IPS-18c (cell line): Measurements from ENCODE around the gene BUD13.
"Not testable (repeated sequence)": the region's sequence is repeated elsewhere in the genome, so short reads cannot be mapped to it uniquely, and the experiment has no call there.

Experiments used
- H3K4me3 ChIP-seq: 2 replicates; pipeline ENCODE4 v1.7.0; 2013; ENCODE audit warnings: low read depth, mild to moderate bottlenecking, low read length, moderate library complexity; ENCODE audit not compliant: insufficient read depth
- H3K9me3 ChIP-seq: one replicate; pipeline ENCODE4 v1.6.1; 2013; ENCODE audit warnings: mild to moderate bottlenecking, low read length, moderate library complexity; ENCODE audit not compliant: control insufficient read depth, insufficient read depth

The BUD13 gene

DNA sequence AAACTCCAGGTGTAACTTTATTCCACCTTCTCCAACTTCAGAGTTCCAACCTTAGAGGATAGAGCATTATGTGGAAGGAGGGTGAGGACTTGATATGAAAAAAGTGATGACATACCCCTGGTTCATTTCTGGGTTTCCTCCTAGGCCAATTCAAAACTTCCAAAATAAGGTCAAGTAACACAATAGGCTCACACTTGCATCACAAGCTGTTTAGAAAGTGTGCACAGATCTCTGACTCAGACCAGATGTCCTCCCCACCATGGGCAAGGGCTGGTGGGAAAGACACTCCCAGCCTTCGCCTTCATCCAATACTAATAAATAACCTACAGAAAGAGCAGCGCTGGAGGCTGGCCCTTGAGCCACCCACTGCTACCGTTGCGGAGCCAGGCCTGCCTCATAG lies 5.8 kb upstream of the BUD13 start:
- Histone ChIP-seq H3K9me3 (no peaks in the 10 kb centered on the region), H3K4me3 (no peak overlapping the region)

DNA sequence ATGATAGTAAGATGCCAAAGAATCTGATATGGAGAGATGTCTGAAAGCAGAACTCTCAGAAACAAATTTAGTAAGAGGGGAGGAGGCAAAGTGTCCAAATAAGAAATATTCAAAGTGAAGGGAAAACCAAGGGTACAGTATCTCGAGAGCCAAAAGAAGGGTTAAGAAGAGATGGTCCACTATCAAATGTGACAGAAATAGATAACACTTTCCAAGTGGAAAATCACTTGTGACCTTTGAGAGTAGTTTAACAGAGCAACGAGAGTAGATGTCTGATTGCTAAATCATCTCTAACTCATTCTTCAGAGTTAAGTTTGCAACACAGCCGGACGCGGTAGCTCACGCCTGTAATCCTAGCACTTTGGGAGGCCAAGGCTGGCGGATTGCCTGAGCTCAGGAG lies 4.3 kb upstream of the BUD13 start:
- Histone ChIP-seq H3K4me3 (no peak overlapping the region), H3K9me3 (no peaks in the 10 kb centered on the region)

DNA sequence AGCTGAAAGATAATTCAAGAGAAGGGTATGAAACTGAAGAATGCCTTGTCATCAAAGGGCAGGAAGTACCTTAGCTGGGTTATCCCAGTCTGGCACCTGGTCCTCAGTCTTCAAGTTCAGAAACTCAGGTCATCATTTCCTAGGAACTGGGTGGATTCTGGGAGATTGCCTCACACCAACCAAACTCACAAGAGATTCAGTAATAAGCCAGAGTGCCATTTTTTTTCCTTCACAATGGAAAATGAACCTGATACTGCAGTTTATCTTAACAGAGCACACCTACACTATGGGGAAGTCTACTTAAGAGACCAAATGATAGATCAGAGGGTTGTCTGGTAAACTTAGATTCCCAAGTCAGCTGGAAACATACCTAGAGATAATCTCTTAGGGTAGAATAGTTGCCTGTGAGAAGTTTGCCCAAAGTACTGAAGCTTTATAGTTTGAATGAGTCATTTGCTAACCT lies 3.8 kb upstream of the BUD13 start:
- no peak overlapping the region for H3K4me3 ChIP-seq
- no peaks in the 10 kb centered on the region for H3K9me3 ChIP-seq

GRCh38 chr11:116775975-116776374 lies 3.2 kb upstream of the BUD13 start:
- no peak overlapping the region for H3K4me3 ChIP-seq
- H3K9me3 ChIP-seq = no peaks in the 10 kb centered on the region

- Histone ChIP-seq H3K9me3 (no peaks in the 10 kb centered on the region), H3K4me3 (no peak overlapping the region)
Observed at GRCh38 chr11:116774661-116775060, 1.9 kb upstream of the BUD13 start.

DNA sequence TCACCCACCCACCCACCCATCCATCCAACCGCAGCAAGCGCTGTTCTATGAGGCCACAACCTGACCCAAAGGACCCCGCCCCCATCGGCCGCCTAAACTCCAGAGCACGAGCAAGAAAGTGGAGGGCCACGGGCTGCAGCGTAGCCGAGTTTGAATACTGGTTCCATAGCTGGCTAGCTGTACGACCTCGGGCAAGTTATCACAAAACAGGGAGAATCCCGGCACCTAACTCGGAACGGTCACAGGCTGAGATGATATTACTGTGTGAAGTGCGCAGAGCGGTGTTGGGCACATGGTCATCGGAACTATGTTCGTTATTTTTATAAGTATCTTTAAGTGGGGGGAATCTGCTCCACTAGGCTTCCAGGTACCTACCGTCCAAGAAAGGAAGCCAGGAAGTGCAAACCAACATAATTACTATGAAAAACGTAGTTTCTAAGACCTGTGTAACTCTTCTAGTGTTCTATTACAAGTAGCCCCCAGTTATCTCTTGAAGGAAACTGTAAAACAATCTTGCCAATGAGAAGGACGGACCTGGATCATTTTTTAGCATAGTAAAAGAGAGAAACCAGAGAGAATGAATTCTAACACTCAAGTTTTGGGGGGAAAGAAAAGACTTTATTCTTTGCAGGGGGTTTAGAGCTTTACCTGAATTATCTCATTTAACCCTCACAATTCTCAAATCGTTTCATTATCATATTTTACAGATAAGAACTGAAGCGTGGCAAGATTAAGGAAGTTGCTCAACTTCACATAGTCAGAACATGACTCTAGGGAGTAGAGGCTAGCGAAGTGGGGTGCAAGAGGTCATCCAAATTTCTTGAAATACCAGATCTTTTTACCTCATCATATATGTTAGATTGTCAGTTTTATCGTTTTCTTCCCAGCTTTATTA lies 663 bp upstream of the BUD13 start:
- H3K9me3 ChIP-seq = no peaks in the 10 kb centered on the region
- H3K4me3 ChIP-seq = peak overlapping the region; percentile 93

GRCh38 chr11:116771935-116772334 lies 852 bp downstream of the BUD13 start:
- Histone ChIP-seq H3K9me3 (no peaks in the 10 kb centered on the region), H3K4me3 (peak overlapping the region; percentile 93)

DNA sequence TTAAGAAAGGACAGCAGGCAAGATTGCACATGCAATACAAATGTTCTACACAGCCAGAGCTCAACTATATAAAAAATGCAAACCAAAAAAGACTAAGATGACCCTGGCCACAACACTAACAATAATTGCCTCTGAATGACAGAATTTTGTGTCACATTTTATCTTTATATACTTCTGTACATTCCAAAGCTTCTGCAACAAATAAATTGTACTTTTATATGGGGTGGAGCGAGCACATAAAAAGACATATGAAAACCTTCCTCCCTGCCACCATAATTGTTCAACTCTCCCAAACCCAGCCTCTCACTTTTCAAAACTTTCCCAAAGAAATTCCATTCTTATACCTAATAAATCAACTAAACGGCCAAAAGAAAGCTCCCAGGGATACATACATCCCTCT lies 10.7 kb downstream of the BUD13 start:
- no peaks in the 10 kb centered on the region for H3K9me3 ChIP-seq
- no peak overlapping the region for H3K4me3 ChIP-seq

- H3K9me3 ChIP-seq, H3K4me3 ChIP-seq: not testable (repeated sequence)
Observed at GRCh38 chr11:116756044-116756443, 16.7 kb downstream of the BUD13 start.

DNA sequence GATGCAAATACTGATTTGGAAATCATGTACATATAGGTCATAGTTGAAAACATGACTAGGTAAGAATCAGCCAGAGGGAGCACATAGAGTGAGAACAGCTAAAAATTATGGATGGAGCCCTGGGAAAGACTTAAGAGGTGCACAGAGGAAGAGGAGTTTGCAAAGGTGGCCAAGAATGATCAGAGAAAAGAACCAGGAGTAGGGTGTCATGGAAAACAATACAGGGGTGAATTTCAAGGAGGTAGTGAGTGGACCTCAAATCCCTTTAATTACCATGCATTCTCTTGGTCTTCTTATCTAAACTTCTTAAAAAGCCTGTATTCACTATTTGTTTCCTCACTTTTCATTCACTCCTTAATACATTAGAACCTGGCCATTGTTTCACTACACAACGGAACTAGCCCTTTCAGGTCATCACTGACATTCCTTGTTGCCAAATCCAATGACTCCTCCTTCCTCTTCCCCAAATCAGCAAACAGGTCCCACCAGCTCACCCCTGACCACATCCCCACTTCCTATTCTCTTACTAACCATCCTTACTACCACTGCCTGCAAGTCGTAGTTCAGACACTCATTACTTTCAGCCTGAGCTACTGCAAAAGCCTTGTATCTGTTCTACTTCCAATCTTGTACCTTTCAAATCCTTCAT lies 22.6 kb downstream of the BUD13 start:
- H3K9me3 ChIP-seq = no peaks in the 10 kb centered on the region
- no peak overlapping the region for H3K4me3 ChIP-seq

GRCh38 chr11:116742104-116742503 lies 30.7 kb downstream of the BUD13 start:
- no peaks in the 10 kb centered on the region for H3K9me3 ChIP-seq
- H3K4me3 ChIP-seq = no peak overlapping the region

DNA sequence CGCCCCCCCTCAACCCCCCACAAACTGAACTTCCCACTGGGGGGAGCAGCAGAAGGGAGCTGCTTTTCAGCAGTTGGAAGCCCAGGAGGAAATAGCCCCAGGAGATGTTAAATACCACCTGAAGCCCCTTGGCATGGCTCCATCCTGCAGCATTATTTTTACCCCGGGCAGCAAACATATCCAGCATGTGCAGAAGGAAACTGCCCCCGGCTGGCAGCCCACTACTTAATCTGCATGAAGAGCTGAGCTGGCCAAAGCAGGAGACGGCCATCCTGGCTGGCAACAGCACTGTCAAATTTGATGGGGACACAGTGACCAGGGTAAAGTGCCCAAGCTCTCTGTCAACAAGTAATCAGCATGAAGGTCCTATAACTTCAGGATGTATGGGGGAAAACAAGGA lies 32.0 kb downstream of the BUD13 start:
- no peaks in the 10 kb centered on the region for H3K9me3 ChIP-seq
- H3K4me3 ChIP-seq = no peak overlapping the region

DNA sequence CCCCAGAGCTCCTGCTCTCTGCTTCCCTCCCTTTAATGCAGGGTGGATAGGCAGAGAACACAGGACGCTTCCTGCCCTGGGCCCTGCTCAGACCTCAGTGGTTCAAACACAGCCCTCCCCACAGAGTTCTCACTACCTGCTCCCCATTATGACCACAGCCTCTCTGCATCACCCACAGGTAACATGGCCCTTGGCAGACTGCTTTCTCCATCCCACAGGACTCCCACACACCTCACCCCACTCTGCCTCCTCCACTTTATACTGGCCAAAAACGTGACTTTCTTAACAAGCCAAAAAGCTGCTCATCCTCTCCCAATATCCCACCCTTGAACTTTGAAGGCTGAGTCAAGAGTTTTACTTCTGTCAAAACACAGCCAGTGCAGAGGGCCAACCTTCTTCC lies 33.8 kb downstream of the BUD13 start:
- no peak overlapping the region for H3K4me3 ChIP-seq
- no peaks in the 10 kb centered on the region for H3K9me3 ChIP-seq

- H3K9me3 ChIP-seq = no peaks in the 10 kb centered on the region
Observed at GRCh38 chr11:116736763-116737162, 36.0 kb downstream of the BUD13 start.

GRCh38 chr11:116733969-116734508 lies 38.7 kb downstream of the BUD13 start:
- Histone ChIP-seq H3K9me3 (no peaks in the 10 kb centered on the region), H3K4me3 (no peak overlapping the region)

More at GRCh38 chr11:116736763-116737162, 36.0 kb downstream of the BUD13 start:
- no peak overlapping the region for H3K4me3 ChIP-seq

- Histone ChIP-seq H3K4me3 (no peak overlapping the region), H3K9me3 (no peaks in the 10 kb centered on the region)
Observed at GRCh38 chr11:116733043-116733755, 39.6 kb downstream of the BUD13 start.

- Histone ChIP-seq H3K9me3 (no peaks in the 10 kb centered on the region), H3K4me3 (peak overlapping the region; percentile 12; the same call in 1 of the 2 replicates)
Observed at GRCh38 chr11:116732271-116733042, 40.3 kb downstream of the BUD13 start.
